ENCODE results near the gene BCAS3.

Gene BCAS3

DNA sequence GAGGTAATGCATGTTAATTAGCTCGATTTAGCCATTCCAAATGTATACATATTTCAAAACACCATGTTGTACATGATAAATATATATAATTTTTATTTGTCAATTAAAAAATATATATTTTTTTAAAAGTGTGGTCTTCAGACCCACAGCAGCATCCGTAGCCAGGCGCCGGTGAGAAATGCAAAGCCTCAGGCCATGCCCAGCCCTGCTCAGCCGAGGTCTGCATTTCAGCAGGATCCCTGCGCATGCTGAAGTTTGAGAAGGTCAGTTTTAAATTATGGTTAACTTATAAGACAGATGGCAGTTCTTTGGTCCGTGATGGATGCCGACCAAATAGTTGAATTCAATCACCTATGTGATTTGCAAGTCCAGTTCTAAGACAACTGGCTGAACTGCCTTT is 694.0 kb downstream of the BCAS3 start:
- H3K27ac ChIP-seq = no peak overlapping the region
- TF ChIP-seq, protein P1, sequence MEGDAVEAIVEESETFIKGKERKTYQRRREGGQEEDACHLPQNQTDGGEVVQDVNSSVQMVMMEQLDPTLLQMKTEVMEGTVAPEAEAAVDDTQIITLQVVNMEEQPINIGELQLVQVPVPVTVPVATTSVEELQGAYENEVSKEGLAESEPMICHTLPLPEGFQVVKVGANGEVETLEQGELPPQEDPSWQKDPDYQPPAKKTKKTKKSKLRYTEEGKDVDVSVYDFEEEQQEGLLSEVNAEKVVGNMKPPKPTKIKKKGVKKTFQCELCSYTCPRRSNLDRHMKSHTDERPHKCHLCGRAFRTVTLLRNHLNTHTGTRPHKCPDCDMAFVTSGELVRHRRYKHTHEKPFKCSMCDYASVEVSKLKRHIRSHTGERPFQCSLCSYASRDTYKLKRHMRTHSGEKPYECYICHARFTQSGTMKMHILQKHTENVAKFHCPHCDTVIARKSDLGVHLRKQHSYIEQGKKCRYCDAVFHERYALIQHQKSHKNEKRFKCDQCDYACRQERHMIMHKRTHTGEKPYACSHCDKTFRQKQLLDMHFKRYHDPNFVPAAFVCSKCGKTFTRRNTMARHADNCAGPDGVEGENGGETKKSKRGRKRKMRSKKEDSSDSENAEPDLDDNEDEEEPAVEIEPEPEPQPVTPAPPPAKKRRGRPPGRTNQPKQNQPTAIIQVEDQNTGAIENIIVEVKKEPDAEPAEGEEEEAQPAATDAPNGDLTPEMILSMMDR (conservative IDR thresholded peaks at IDR 0.05) = no peak
- TF ChIP-seq ZFX (IDR thresholded peaks at IDR 0.05) = no peak

GRCh38 chr17:61372436-61372835 is 694.8 kb downstream of the BCAS3 start:
- TF ChIP-seq, protein P1 (conservative IDR thresholded peaks at IDR 0.05) = no peak
- TF ChIP-seq ZFX (IDR thresholded peaks at IDR 0.05) = no peak

GRCh38 chr17:61376931-61377838 is 699.5 kb downstream of the BCAS3 start:
- no peak for TF ChIP-seq ZFX (IDR thresholded peaks at IDR 0.05)
- TF ChIP-seq, protein P1 (conservative IDR thresholded peaks at IDR 0.05) = no peak
- H3K27ac ChIP-seq = no peak overlapping the region

More at GRCh38 chr17:61372436-61372835, 694.8 kb downstream of the BCAS3 start:
- no peak overlapping the region for H3K27ac ChIP-seq

GRCh38 chr17:61378658-61379456 is 701.2 kb downstream of the BCAS3 start:
- H3K27ac ChIP-seq = no peak overlapping the region
- TF ChIP-seq, protein P1 (conservative IDR thresholded peaks at IDR 0.05) = no peak
- no peak for TF ChIP-seq ZFX (IDR thresholded peaks at IDR 0.05)

- TF ChIP-seq ZFX (IDR thresholded peaks at IDR 0.05) = no peak
- TF ChIP-seq, protein P1 (conservative IDR thresholded peaks at IDR 0.05) = no peak
- no peak overlapping the region for H3K27ac ChIP-seq
Measured at GRCh38 chr17:61379457-61380216, 702.0 kb downstream of the BCAS3 start.

- no peak overlapping the region for H3K27ac ChIP-seq
Measured at GRCh38 chr17:61380217-61380835, 702.7 kb downstream of the BCAS3 start.

More at GRCh38 chr17:61380217-61380835, 702.7 kb downstream of the BCAS3 start:
- TF ChIP-seq, protein P1 (conservative IDR thresholded peaks at IDR 0.05) = no peak
- no peak for TF ChIP-seq ZFX (IDR thresholded peaks at IDR 0.05)

Measured in C4-2B (cell line).